ENCODE data around the gene ACBD6.

- TF ChIP-seq CTCF (IDR thresholded peaks at IDR 0.05) (no peak), POLR2A (IDR thresholded peaks at IDR 0.05) (no peak)
These were observed 222.7 kb downstream of the ACBD6 start for GRCh38 chr1:180279651-180280050.

All from vagina (tissue), 2 donors.